Measurements from ENCODE around the gene PLAU. TPM values are rescaled to one million over a fixed set of nuclear protein-coding genes. Genes with fewer than 3 reads are reported as not detected.

Gene PLAU
- total RNA-seq, 4 donors from 2014 or later: 8.8 to 15.9 (median 11.9) TPM

DNA sequence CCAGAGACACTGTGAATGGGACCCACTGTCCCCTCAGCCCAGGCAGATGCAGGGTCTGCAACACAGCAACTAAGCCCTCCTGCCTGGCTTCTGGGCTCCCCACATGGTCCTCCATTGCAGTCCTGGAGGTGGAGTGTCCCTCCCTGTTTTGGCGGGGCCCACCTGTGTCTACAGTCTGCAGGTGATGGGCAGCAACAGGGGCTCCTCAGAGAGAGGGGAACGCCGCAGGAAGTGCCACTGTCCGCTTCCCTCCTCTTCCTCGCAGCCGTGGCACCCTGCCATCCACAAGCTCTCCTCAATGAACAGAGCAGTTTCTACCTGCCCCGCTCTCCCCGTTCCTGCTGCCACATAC lies 45.8 kb upstream of the PLAU start:
- peaks cover 6 to 97% (median 12%) of the 10 kb centered on the region in 3 donors for H3K36me3 ChIP-seq
- peak overlapping the region in 2 of 4 donors; percentile 14 to 43 for H3K4me3 ChIP-seq
- H3K27ac ChIP-seq: peak overlapping the region; percentile 46 to 89 (median 78)
- no peaks in the 10 kb centered on the region for H3K27me3 ChIP-seq
- DNase-seq: no peak
- intact Hi-C loops (cut with DNase I): no loop called here
- H3K9me3 ChIP-seq: no peaks in the 10 kb centered on the region
- peaks cover 17 to 91% (median 28%) of the 10 kb centered on the region in 3 donors for H3K4me1 ChIP-seq
- WGBS, 2 donors: 78 to 91% methylated on average over 7 to 8 of the region's 8 CpGs
- TF ChIP-seq POLR2A (IDR thresholded peaks at IDR 0.05) (no peak), CTCF (IDR thresholded peaks at IDR 0.05) (no peak)

- TF ChIP-seq POLR2A (IDR thresholded peaks at IDR 0.05) (no peak), CTCF (IDR thresholded peaks at IDR 0.05) (no peak)
- WGBS, 2 donors: 71 to 78% methylated on average over 4 to 6 of the region's 11 CpGs
- Histone ChIP-seq H3K4me1 (peaks cover 17 to 90% (median 28%) of the 10 kb centered on the region in 3 donors), H3K27me3 (no peaks in the 10 kb centered on the region), H3K36me3 (peaks cover 0 to 97% (median 7%) of the 10 kb centered on the region in 3 donors), H3K9me3 (no peaks in the 10 kb centered on the region), H3K27ac (peak overlapping the region; percentile 46 to 89 (median 78)), H3K4me3 (peak overlapping the region in 2 of 4 donors; percentile 14 to 43)
- intact Hi-C loops (cut with DNase I): no loop called here
- peak; percentile 44 for DNase-seq
These were observed 45.2 kb upstream of the PLAU start for GRCh38 chr10:73865459-73866442.

DNA sequence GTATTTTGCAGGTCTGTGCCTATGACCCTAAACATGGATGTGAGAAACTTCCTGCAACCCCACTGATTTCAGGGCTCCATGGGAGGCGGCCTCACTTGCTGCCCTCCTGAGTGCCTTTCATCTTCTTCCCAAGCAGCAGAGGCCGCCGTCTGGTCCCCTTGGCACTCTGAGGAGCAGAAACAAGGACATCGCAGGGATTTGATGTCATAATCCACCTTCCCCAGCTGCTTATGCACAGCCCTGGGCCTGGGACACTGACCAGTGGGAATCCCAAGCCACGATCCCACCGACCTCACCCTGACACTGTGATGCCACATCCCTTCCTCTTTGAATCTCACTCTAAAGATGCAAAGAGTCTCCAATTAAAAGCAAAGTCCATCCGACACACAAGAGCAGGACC lies 44.3 kb upstream of the PLAU start:
- H3K36me3 ChIP-seq: peaks cover 0 to 97% (median 7%) of the 10 kb centered on the region in 3 donors
- DNase-seq: no peak
- no peak overlapping the region for H3K4me3 ChIP-seq
- TF ChIP-seq POLR2A (IDR thresholded peaks at IDR 0.05): no peak
- no peak for TF ChIP-seq CTCF (IDR thresholded peaks at IDR 0.05)
- no peaks in the 10 kb centered on the region for H3K9me3 ChIP-seq
- 75 to 91% methylated on average over 2 to 5 of the region's 7 CpGs for WGBS, 2 donors
- intact Hi-C loops (cut with DNase I): no loop called here
- H3K27me3 ChIP-seq: no peaks in the 10 kb centered on the region
- peaks cover 17 to 97% (median 32%) of the 10 kb centered on the region in 3 donors for H3K4me1 ChIP-seq
- peak overlapping the region; percentile 39 to 89 (median 78) for H3K27ac ChIP-seq

DNA sequence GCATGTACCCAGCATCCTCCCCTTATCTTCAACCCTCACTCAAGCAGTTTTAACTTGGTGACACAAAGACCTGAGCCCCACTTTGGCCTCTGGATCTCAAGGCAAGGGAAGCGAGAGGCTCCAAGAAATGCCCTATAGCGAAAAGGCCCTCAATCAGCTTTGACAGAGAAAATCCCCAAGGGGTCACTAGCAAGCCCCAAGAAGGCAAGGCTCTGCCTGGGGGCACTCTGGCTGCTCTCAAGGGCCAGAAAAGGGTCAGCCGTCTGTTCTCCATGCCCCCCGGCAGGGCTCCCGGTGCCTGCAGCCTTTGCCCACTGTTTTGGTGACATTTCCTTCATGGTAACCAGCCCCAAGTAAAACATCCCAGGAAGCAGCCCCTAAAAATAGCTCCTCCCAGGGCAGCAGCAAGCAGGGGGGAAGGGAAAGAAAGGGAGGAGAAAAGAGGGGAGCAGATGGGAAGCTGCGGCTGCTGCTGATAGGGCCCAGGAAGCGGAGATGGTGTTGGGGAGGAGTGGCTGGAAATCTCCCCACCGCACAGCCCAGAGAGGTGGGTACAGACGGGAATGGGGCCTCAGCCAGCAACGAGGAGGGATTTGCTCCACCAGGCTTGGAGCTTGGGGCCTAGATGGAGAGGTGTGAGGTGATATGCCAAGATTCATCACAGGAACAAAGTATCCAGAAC lies 43.7 kb upstream of the PLAU start:
- peak overlapping the region; percentile 34 to 89 (median 78) for H3K27ac ChIP-seq
- TF ChIP-seq POLR2A (IDR thresholded peaks at IDR 0.05): no peak
- no peak for TF ChIP-seq CTCF (IDR thresholded peaks at IDR 0.05)
- 52 to 59% methylated on average over 6 to 8 of the region's 10 CpGs for WGBS, 2 donors
- no peak overlapping the region for H3K4me3 ChIP-seq
- H3K4me1 ChIP-seq: peaks cover 22 to 97% (median 38%) of the 10 kb centered on the region in 3 donors
- DNase-seq: no peak
- intact Hi-C loops (cut with DNase I): no loop called here
- no peaks in the 10 kb centered on the region for H3K9me3 ChIP-seq
- H3K36me3 ChIP-seq: peaks cover 0 to 97% (median 7%) of the 10 kb centered on the region in 3 donors
- no peaks in the 10 kb centered on the region for H3K27me3 ChIP-seq
